GM21723 (cell line): ENCODE measurements around the gene PIGBOS1.

Experiments used
- ATAC-seq: cut with Tn5 transposase; IDR thresholded peaks from one replicate; pipeline ENCODE4 v1.9.1; 2021; ENCODE audit warnings: mild to moderate bottlenecking, moderate library complexity; ENCODE audit not compliant: unreplicated experiment

PIGBOS1 gene

GRCh38 chr15:55267401-55268175, 51.3 kb downstream of the PIGBOS1 start:
- ATAC-seq = peak; percentile 86
